Neural cell (in vitro differentiated cells): ENCODE results near the gene NME4. TPM values are rescaled to one million over a fixed set of nuclear protein-coding genes. Genes with fewer than 3 reads are reported as not detected.

Experiments used
- H2AFZ ChIP-seq: fragments of 200-600, 300-800 bp; sonication (generic), shearing (Covaris generic); 2 replicates; pipeline ENCODE4 v1.6.0; 2014; ENCODE audit warnings: low read depth, mild to moderate bottlenecking, antibody characterized with exemption, low read length, moderate library complexity
- H3F3A ChIP-seq: fragments of 200-600 bp; shearing (Covaris generic); 2 replicates; pipeline ENCODE4 v1.6.1; 2016; ENCODE audit warnings: mild to moderate bottlenecking, moderate library complexity, mixed read lengths, antibody characterized with exemption, low read length; ENCODE audit not compliant: insufficient read depth, poor library complexity, severe bottlenecking
- H3K27ac ChIP-seq: fragments of 200-600, 300-800 bp; sonication (generic), shearing (Covaris generic); 2 replicates; pipeline ENCODE4 v1.5.1; 2014; ENCODE audit warnings: mild to moderate bottlenecking, low read length, moderate library complexity
- H3K27me3 ChIP-seq: fragments of 300-800, 200-600 bp; sonication (generic), shearing (Covaris generic); 2 replicates; pipeline ENCODE4 v1.6.0; 2014; ENCODE audit warnings: mild to moderate bottlenecking, low read depth, low read length, moderate library complexity; ENCODE audit not compliant: insufficient read depth
- H3K36me3 ChIP-seq: fragments of 300-800, 200-600 bp; sonication (generic), shearing (Covaris generic); 2 replicates; pipeline ENCODE4 v1.5.1; 2014; ENCODE audit warnings: mild to moderate bottlenecking, antibody characterized with exemption, low read length, moderate library complexity; ENCODE audit not compliant: insufficient read depth
- H3K4me2 ChIP-seq: fragments of 300-800, 200-600 bp; sonication (generic), shearing (Covaris generic); 2 replicates; pipeline ENCODE4 v1.6.0; 2014; ENCODE audit warnings: mild to moderate bottlenecking, low read length
- H3K4me3 ChIP-seq: fragments of 300-800, 200-600 bp; sonication (generic), shearing (Covaris generic); 2 replicates; pipeline ENCODE4 v1.5.1; 2014; ENCODE audit warnings: mild to moderate bottlenecking, low read length, moderate library complexity
- H3K79me2 ChIP-seq: fragments of 200-600 bp; shearing (Covaris generic); replicated peaks from 2 replicates; pipeline ENCODE4 v1.6.0; 2014; ENCODE audit warnings: mild to moderate bottlenecking, low read length, moderate library complexity; ENCODE audit not compliant: insufficient read depth
- H3K9ac ChIP-seq: fragments of 300-800, 200-600 bp; sonication (generic), shearing (Covaris generic); 2 replicates; pipeline ENCODE4 v1.6.1; 2016; ENCODE audit warnings: mild to moderate bottlenecking, low read length, mixed read lengths
- H3K9me2 ChIP-seq: fragments of 200-600 bp; shearing (Covaris generic); 2 replicates; pipeline ENCODE4 v1.6.1; 2016; ENCODE audit warnings: mild to moderate bottlenecking, low read length, mixed read lengths; ENCODE audit not compliant: insufficient read depth
- H3K9me3 ChIP-seq: fragments of 200-600, 300-800 bp; sonication (generic), shearing (Covaris generic); 2 replicates; pipeline ENCODE4 v1.6.1; 2016; ENCODE audit warnings: mild to moderate bottlenecking, mixed run types, low read length, moderate library complexity, mixed read lengths
- H4K20me1 ChIP-seq: fragments of 200-600 bp; shearing (Covaris generic); 2 replicates; pipeline ENCODE4 v1.6.1; 2016; ENCODE audit warnings: mild to moderate bottlenecking, mixed run types; ENCODE audit not compliant: insufficient read depth
- EP300 ChIP-seq: fragments of 450-650 bp; conservative IDR thresholded peaks from 2 replicates; pipeline ENCODE4 v1.6.1; 2014; ENCODE audit warnings: antibody characterized with exemption, mild to moderate bottlenecking, moderate library complexity; ENCODE audit not compliant: poor library complexity, severe bottlenecking
- EZH2 ChIP-seq: fragments of 200-600, 300-800 bp; shearing (Covaris generic), sonication (generic); IDR thresholded peaks from 2 replicates; pipeline ENCODE4 v1.6.1; 2014; ENCODE audit warnings: antibody characterized with exemption, low read length, borderline replicate concordance, mild to moderate bottlenecking; ENCODE audit not compliant: insufficient read depth, poor library complexity, severe bottlenecking
- MXI1 ChIP-seq: fragments of 450-650 bp; conservative IDR thresholded peaks from 2 replicates; pipeline ENCODE4 v1.6.1; 2014; ENCODE audit warnings: antibody characterized with exemption, mild to moderate bottlenecking; ENCODE audit not compliant: poor library complexity, severe bottlenecking
- POLR2AphosphoS5 ChIP-seq: IDR thresholded peaks from 2 replicates; pipeline ENCODE4 v1.6.1; 2012
- RAD21 ChIP-seq: fragments of 450-650 bp; conservative IDR thresholded peaks from 2 replicates; pipeline ENCODE4 v1.6.1; 2014; ENCODE audit warnings: antibody characterized with exemption, mild to moderate bottlenecking, moderate library complexity
- SMC3 ChIP-seq: fragments of 450-650 bp; conservative IDR thresholded peaks from 2 replicates; pipeline ENCODE4 v1.6.1; 2014; ENCODE audit warnings: antibody characterized with exemption, mild to moderate bottlenecking, moderate library complexity; ENCODE audit not compliant: poor library complexity
- TAF1 ChIP-seq: IDR thresholded peaks from 2 replicates; pipeline ENCODE4 v1.6.1; 2012; ENCODE audit warnings: low read depth
- polyA plus RNA-seq: library from polyadenylated mRNA; depleted of rRNA; stranded (reverse); fragments of >200 nt; gene quantifications from 2 replicates; pipeline ENCODE4 v1.2.3, GENCODE V29; 2014
- TF ChIP-seq, protein P1 (sequence below): IDR thresholded peaks from 2 replicates; pipeline ENCODE4 v1.6.1; 2012; ENCODE audit warnings: borderline replicate concordance
- TF ChIP-seq, protein P2 (sequence below): fragments of 450-650 bp; IDR thresholded peaks from 2 replicates; pipeline ENCODE4 v1.5.1; 2014; ENCODE audit warnings: antibody characterized with exemption, mild to moderate bottlenecking, moderate library complexity; ENCODE audit not compliant: poor library complexity, severe bottlenecking

Gene NME4
- polyA plus RNA-seq, 1 donor from 2014 or later: 65.2 TPM

DNA sequence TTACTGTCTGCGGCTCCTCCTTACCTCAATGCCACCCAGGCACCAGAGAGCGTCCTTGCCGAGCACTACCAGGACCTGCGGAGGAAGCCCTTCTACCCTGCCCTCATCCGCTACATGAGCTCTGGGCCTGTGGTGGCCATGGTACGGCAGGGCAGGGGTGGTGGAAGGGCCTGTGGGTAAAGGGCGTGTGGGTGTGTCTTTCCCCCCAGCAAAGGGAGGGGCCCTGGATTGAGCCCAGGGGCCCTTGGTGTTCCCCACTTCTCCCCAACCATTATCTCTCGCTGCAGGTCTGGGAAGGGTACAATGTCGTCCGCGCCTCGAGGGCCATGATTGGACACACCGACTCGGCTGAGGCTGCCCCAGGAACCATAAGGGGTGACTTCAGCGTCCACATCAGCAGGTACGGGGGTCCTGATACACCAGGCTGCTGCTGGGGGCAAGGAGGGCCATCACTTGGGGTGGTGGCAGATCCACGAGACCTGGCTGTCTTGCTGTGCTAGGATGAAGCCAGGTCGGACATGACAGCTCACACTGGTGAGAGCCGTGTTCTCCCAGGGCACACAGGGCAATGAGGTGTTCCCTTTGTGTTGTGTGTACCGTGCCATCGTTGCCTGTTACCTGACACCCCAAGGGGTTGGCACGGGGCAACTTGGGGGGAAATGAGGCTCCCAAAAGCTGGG is 2.5 kb downstream of the NME4 start:
- Histone ChIP-seq H2AFZ (no peak overlapping the region), H3K27me3 (no peaks in the 10 kb centered on the region), H3K9me3 (no peaks in the 10 kb centered on the region), H3F3A (no peaks in the 10 kb centered on the region), H3K9me2 (no peaks in the 10 kb centered on the region), H3K79me2 (no peaks in the 10 kb centered on the region), H3K27ac (no peak overlapping the region), H3K9ac (no peak overlapping the region), H4K20me1 (no peaks in the 10 kb centered on the region), H3K4me3 (no peak overlapping the region), H3K4me2 (no peak overlapping the region), H3K36me3 (no peaks in the 10 kb centered on the region)
- TF ChIP-seq SMC3 (no peak), RAD21 (no peak), POLR2AphosphoS5 (no peak), TAF1 (no peak), EP300 (no peak), MXI1 (no peak), EZH2 (no peak)
- TF ChIP-seq, protein P1, sequence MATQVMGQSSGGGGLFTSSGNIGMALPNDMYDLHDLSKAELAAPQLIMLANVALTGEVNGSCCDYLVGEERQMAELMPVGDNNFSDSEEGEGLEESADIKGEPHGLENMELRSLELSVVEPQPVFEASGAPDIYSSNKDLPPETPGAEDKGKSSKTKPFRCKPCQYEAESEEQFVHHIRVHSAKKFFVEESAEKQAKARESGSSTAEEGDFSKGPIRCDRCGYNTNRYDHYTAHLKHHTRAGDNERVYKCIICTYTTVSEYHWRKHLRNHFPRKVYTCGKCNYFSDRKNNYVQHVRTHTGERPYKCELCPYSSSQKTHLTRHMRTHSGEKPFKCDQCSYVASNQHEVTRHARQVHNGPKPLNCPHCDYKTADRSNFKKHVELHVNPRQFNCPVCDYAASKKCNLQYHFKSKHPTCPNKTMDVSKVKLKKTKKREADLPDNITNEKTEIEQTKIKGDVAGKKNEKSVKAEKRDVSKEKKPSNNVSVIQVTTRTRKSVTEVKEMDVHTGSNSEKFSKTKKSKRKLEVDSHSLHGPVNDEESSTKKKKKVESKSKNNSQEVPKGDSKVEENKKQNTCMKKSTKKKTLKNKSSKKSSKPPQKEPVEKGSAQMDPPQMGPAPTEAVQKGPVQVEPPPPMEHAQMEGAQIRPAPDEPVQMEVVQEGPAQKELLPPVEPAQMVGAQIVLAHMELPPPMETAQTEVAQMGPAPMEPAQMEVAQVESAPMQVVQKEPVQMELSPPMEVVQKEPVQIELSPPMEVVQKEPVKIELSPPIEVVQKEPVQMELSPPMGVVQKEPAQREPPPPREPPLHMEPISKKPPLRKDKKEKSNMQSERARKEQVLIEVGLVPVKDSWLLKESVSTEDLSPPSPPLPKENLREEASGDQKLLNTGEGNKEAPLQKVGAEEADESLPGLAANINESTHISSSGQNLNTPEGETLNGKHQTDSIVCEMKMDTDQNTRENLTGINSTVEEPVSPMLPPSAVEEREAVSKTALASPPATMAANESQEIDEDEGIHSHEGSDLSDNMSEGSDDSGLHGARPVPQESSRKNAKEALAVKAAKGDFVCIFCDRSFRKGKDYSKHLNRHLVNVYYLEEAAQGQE: no peak
- TF ChIP-seq, protein P2, sequence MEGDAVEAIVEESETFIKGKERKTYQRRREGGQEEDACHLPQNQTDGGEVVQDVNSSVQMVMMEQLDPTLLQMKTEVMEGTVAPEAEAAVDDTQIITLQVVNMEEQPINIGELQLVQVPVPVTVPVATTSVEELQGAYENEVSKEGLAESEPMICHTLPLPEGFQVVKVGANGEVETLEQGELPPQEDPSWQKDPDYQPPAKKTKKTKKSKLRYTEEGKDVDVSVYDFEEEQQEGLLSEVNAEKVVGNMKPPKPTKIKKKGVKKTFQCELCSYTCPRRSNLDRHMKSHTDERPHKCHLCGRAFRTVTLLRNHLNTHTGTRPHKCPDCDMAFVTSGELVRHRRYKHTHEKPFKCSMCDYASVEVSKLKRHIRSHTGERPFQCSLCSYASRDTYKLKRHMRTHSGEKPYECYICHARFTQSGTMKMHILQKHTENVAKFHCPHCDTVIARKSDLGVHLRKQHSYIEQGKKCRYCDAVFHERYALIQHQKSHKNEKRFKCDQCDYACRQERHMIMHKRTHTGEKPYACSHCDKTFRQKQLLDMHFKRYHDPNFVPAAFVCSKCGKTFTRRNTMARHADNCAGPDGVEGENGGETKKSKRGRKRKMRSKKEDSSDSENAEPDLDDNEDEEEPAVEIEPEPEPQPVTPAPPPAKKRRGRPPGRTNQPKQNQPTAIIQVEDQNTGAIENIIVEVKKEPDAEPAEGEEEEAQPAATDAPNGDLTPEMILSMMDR: no peak

DNA sequence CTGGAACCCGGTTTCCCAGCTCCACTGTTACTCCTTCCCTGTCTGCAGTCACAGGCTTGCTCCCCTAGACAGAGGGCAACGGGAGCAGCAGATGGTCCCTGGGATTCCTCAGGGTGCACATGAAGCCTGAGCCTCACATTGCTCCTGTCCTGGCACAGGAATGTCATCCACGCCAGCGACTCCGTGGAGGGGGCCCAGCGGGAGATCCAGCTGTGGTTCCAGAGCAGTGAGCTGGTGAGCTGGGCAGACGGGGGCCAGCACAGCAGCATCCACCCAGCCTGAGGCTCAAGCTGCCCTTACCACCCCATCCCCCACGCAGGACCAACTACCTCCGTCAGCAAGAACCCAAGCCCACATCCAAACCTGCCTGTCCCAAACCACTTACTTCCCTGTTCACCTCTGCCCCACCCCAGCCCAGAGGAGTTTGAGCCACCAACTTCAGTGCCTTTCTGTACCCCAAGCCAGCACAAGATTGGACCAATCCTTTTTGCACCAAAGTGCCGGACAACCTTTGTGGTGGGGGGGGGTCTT is 3.1 kb downstream of the NME4 start:
- Histone ChIP-seq H3K27me3 (no peaks in the 10 kb centered on the region), H3K27ac (no peak overlapping the region), H3K9me2 (no peaks in the 10 kb centered on the region), H3K9ac (no peak overlapping the region), H2AFZ (no peak overlapping the region), H3F3A (no peaks in the 10 kb centered on the region), H3K9me3 (no peaks in the 10 kb centered on the region), H3K79me2 (no peaks in the 10 kb centered on the region), H3K36me3 (no peaks in the 10 kb centered on the region), H3K4me2 (no peak overlapping the region), H3K4me3 (no peak overlapping the region), H4K20me1 (no peaks in the 10 kb centered on the region)
- TF ChIP-seq, protein P1: no peak
- no peak for TF ChIP-seq MXI1
- TF ChIP-seq EZH2: no peak
- TF ChIP-seq SMC3: no peak
- no peak for TF ChIP-seq TAF1
- no peak for TF ChIP-seq POLR2AphosphoS5
- no peak for TF ChIP-seq RAD21
